ENCODE data around the gene ARHGAP36.

The ARHGAP36 gene

DNA sequence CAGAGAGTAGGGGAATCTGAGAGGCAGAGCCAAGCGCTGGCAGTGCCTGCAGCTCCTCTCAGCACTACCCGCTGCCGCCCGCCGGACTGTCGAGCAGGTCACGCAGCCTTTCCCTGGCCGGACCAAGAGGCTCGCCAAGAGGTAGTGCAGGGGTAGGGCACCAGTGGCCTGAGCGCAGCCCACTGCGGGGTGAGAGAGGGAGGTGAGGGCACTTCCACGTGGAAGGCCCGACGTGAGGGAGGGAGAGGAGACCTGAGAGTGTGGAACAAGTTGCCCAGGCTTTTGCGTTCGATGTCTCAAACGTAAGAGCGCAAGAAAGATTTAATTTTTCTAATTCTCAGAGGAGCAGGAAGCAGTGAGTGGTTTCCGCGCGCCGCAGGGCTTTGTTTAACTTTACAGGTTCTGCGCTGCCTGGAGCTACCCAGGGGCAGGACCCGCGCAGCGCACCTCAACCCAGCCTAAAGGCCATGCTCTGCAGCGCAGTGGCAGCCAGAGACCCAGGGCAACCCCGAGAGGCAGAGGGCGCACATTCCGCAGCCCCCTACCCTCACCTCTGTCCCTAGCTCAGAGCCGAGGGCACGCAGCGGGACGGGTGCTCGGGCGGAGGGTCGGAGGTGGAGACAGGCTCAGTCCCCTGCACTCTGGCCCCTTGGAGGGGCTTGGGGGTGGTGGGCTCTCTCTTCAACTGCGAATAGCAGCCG, 14.9 kb downstream of the ARHGAP36 start:
- TF ChIP-seq CTCF (IDR thresholded peaks at IDR 0.05; ENCODE audit: low read depth, low read length): no peak

DNA sequence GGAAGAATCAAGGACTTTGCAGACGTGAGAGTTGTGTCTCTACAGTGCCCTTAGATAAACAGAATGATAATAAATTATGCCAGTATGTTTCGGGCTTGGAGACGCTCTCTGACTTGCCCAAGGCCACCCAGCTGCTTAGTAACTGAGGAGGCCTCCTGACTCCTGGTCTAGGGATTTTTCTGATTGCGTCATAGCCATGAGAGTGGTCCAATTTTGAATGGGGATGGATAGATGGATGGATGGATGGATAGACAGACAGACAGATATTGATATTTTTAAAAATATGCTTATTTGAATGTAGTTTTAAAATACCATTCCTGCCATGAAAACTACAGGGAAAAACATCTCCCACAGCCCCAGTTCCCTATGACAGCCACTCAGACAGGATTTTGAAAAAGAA, 15.5 kb downstream of the ARHGAP36 start:
- no peak overlapping the region for H3K4me3 ChIP-seq (ENCODE audit: low read depth, low read length)
- TF ChIP-seq CTCF (IDR thresholded peaks at IDR 0.05; ENCODE audit: low read depth, low read length): no peak

More for the DNA sequence above, 14.9 kb downstream of the ARHGAP36 start:
- no peak overlapping the region for H3K4me3 ChIP-seq (ENCODE audit: low read depth, low read length)

- no peak overlapping the region for H3K4me3 ChIP-seq (ENCODE audit: low read depth, low read length)
- TF ChIP-seq CTCF (IDR thresholded peaks at IDR 0.05; ENCODE audit: low read depth, low read length): no peak
These were observed 23.9 kb downstream of the ARHGAP36 start for GRCh38 chrX:131081772-131082740.

- no peak for TF ChIP-seq CTCF (IDR thresholded peaks at IDR 0.05; ENCODE audit: low read depth, low read length)
- H3K4me3 ChIP-seq (ENCODE audit: low read depth, low read length): no peak overlapping the region
These were observed 25.5 kb downstream of the ARHGAP36 start for GRCh38 chrX:131083510-131084142.

DNA sequence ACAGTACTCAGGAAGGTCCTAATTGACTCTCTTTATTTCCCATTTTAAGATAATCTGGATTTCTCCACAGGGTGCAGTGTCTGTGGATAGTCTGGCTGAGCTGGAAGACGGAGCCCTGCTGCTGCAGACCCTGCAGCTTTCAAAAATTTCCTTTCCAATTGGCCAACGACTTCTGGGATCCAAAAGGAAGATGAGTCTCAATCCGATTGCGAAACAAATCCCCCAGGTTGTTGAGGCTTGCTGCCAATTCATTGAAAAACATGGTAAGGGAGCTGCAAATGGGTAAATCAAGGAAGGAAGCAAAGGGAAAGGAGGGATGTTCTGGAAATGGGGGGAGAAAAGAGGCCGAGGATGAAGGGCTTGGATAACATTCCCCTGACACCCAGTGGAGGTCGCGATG, 26.0 kb downstream of the ARHGAP36 start:
- no peak for TF ChIP-seq CTCF (IDR thresholded peaks at IDR 0.05; ENCODE audit: low read depth, low read length)
- no peak overlapping the region for H3K4me3 ChIP-seq (ENCODE audit: low read depth, low read length)

- H3K4me3 ChIP-seq (ENCODE audit: low read depth, low read length): no peak overlapping the region
- no peak for TF ChIP-seq CTCF (IDR thresholded peaks at IDR 0.05; ENCODE audit: low read depth, low read length)
These were observed 78.6 kb downstream of the ARHGAP36 start for GRCh38 chrX:131136776-131137175.

Data from WI38 (cell line).